Activated CD8-positive, alpha-beta T cell treated with anti-CD3 and anti-CD28 coated beads, Interleukin-2, amount 10 ng/mL, durations not matched to agents 7 days and 5 days (primary cell): Measurements from ENCODE around the gene C3orf49. TPM values are rescaled to one million over a fixed set of nuclear protein-coding genes. Genes with fewer than 3 reads are reported as not detected.

Experiments used
- ATAC-seq: fragments of 150-1000 bp; cut with Tn5 transposase; one replicate; pipeline ENCODE4 v1.10.0; 2021; ENCODE audit warnings: moderate library complexity
- CTCF ChIA-PET: fragments of 350-600 bp; sonication (Branson Sonifier 250); formaldehyde crosslinking; loops from one replicate; lab custom pipeline; 2021; ENCODE audit warnings: antibody characterized with exemption; lab: Charles Lee
- POLR2A ChIA-PET: fragments of 350-600 bp; sonication (Branson Sonifier 250); formaldehyde crosslinking; loops from one replicate; lab custom pipeline; 2021; ENCODE audit warnings: antibody characterized with exemption; lab: Charles Lee
- DNase-seq: peaks from one replicate; pipeline ENCODE4 v3.0.0-alpha.2; 2020
- H3K27ac Mint-ChIP-seq: one replicate; pipeline ENCODE4 v1.8.0; 2021; ENCODE audit warnings: mild to moderate bottlenecking, mixed read lengths
- H3K27me3 Mint-ChIP-seq: one replicate; pipeline ENCODE4 v1.8.0; 2021; ENCODE audit warnings: low read depth, mixed read lengths
- H3K36me3 Mint-ChIP-seq: one replicate; pipeline ENCODE4 v1.8.0; 2021; ENCODE audit warnings: low read depth, mixed read lengths
- H3K4me1 Mint-ChIP-seq: one replicate; pipeline ENCODE4 v1.8.0; 2021; ENCODE audit warnings: low read depth, mixed read lengths
- H3K4me3 Mint-ChIP-seq: one replicate; pipeline ENCODE4 v1.8.0; 2021; ENCODE audit warnings: mild to moderate bottlenecking, mixed read lengths
- H3K9me3 Mint-ChIP-seq: one replicate; pipeline ENCODE4 v1.8.0; 2022; ENCODE audit warnings: mixed read lengths; ENCODE audit not compliant: insufficient read depth
- total RNA-seq, 2 experiments: library from RNA; stranded (reverse); gene quantifications; one replicate each; pipeline ENCODE4 v1.2.3, GENCODE V29; 2021

C3orf49 gene
- total RNA-seq, 2 experiments from 2014 or later, result not detected

DNA sequence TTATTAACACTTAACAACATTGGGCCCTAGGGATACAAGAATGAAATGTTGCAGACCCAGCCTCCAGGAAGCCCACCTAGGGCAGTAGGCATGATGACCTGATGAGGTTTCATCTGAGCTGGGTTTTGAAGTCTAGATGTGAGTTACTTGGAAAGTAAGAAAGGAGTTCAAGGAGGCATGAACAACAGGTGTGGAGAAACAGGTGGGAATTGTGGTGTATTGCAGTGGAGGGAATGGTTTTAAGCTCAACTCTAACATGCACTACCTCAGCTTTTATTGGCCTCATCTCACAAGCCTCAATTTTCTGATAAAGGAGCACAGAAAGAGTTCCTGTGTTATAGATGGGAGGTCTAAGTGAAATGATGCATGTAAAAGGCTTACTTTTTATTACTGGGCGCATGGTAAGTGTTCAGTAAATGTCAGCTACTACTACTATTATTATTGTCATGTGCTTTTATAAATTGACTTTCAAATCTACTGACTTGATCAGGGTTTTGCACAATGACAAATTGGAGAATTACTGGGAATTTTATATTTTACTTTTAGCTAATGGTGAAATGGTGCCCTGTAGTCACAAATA is 73.8 kb downstream of the C3orf49 start:
- Mint-ChIP-seq H3K4me3 (no peak overlapping the region), H3K36me3 (peaks cover 26% of the 10 kb centered on the region), H3K27me3 (no peaks in the 10 kb centered on the region), H3K9me3 (no peaks in the 10 kb centered on the region), H3K4me1 (peaks cover 28% of the 10 kb centered on the region), H3K27ac (no peak overlapping the region)
- ChIA-PET CTCF (interaction anchor here (0.7 to 1.3 kb wide), 2 partner anchors 56 to 69 kb away, joined by 3 read pairs; no protein-coding TSS in a partner anchor), POLR2A (no interaction called here)
- ATAC-seq, result no peak
- no peak for DNase-seq

DNA sequence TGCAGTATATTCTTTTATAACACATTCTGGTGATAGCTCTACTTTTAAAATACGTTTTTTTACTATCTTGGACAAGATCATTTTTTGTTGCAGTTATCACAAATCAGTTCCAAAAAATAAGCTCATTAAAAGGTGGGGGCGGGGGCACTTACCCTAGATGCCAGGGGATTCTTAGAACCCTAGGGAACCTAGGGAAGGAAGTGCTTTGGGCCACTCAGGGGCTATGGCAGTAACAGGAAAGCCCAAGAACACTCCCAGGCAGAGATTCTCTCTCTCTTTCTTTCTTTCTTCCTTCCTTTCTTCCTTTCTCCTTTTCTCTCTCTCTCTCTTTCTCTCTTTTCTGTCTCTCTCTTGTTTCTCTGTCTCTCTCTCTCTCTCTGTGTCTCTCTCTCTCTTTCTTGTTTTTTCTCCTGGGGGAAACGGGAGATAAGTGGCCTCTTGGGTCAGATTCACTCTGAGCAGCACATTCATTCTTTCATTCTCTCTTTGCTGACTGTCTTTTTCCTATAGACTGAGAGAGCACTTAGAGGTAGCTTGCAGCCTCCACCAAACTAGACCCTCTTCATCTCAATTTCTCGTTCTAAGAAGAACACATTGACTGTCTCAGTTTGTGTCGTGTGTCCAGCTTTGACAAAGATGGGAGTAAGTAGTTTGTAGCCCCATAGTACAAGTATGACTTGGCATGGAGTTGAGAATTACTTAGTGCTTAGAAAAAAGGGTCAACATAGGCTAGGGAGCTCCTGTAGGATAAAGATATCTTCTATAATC is 76.5 kb downstream of the C3orf49 start:
- ChIA-PET CTCF (interaction anchor here (1.3 kb wide), 1 partner anchor 14 kb away, joined by 3 read pairs; no protein-coding TSS in a partner anchor), POLR2A (no interaction called here)
- Mint-ChIP-seq H3K27me3 (no peaks in the 10 kb centered on the region), H3K36me3 (peaks cover 44% of the 10 kb centered on the region), H3K4me3 (no peak overlapping the region), H3K27ac (no peak overlapping the region), H3K9me3 (no peaks in the 10 kb centered on the region), H3K4me1 (peaks cover 35% of the 10 kb centered on the region)
- DNase-seq (no peak), ATAC-seq (no peak)

DNA sequence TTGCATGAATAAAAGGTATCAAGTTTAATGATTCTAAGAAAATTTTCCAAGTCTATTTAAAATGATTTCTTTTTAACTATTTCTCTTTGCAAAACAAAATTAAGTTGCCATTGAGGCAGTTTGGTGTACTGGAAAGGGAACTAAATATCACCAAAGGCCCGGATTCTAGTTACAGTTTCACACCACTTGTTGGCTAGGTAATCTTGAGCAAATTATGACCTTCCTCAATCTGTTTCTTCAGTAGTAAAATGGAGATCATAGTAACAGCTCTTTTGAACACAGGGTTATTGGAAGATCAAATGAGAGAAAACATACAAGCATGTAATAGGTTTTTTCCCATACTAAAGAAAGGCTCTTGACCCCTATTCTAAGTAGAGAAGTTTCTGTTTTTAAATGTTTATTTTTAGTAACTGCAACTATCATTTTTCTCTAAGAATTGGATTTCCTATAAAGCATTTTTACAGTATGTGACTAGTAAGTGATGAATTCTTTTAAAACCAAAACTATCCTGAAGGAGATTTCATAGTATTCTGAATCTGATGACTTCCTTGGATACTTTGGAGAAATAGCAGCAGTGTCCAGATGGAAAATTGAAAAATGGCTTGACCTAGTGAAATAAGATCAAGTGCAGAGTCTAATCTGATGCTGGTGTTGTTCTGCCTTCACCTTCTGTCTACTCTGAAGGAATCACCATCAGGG is 77.4 kb downstream of the C3orf49 start:
- CTCF ChIA-PET, result no interaction called here
- H3K4me1 Mint-ChIP-seq, result peaks cover 36% of the 10 kb centered on the region
- POLR2A ChIA-PET, result no interaction called here
- H3K27me3 Mint-ChIP-seq, result no peaks in the 10 kb centered on the region
- ATAC-seq (no peak), DNase-seq (no peak)
- peaks cover 47% of the 10 kb centered on the region for H3K36me3 Mint-ChIP-seq
- no peak overlapping the region for H3K27ac Mint-ChIP-seq
- H3K4me3 Mint-ChIP-seq, result no peak overlapping the region
- H3K9me3 Mint-ChIP-seq, result no peaks in the 10 kb centered on the region

Other genes starting within 250 kb of the C3orf49 start
- gene SNTN, start 166.6 kb upstream of the C3orf49 start, total RNA-seq, result not detected
- gene THOC7, start 44.5 kb downstream of the C3orf49 start, total RNA-seq, result 10 to 100 TPM; 88.9 to 91.7 TPM
- gene ATXN7, start 44.6 kb downstream of the C3orf49 start, total RNA-seq, result 10 to 100 TPM; 35.6 to 40.5 TPM
- gene SCAANT1, start 93.1 kb downstream of the C3orf49 start, total RNA-seq, result not detected
- gene PSMD6, start 204.2 kb downstream of the C3orf49 start, total RNA-seq, result 10 to 100 TPM; 81.2 to 86.3 TPM